ENCODE measurements around the gene CUL3.

The CUL3 gene

DNA sequence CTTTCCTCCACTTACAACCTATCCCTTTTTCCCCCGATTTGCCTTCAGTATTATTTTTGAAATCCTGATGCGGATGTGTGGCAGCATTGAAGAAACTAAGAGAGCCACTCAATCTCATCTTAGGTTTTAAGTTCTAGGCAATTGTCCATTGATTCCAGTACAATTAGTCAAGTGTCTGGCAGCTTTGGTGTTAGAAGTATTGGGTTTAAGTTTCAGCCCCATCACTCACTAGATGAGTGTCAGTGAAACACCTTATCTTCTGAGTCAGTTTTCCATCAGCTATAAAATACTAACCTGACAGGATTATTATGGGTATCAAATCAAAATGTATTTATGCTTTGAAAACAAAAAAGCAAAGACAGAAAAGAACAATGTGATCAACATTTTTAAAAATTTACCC is 16.8 kb upstream of the CUL3 start:
- TF ChIP-seq, protein P1, sequence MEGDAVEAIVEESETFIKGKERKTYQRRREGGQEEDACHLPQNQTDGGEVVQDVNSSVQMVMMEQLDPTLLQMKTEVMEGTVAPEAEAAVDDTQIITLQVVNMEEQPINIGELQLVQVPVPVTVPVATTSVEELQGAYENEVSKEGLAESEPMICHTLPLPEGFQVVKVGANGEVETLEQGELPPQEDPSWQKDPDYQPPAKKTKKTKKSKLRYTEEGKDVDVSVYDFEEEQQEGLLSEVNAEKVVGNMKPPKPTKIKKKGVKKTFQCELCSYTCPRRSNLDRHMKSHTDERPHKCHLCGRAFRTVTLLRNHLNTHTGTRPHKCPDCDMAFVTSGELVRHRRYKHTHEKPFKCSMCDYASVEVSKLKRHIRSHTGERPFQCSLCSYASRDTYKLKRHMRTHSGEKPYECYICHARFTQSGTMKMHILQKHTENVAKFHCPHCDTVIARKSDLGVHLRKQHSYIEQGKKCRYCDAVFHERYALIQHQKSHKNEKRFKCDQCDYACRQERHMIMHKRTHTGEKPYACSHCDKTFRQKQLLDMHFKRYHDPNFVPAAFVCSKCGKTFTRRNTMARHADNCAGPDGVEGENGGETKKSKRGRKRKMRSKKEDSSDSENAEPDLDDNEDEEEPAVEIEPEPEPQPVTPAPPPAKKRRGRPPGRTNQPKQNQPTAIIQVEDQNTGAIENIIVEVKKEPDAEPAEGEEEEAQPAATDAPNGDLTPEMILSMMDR (conservative IDR thresholded peaks at IDR 0.05; ENCODE audit: low read depth, low read length), result no peak
- H3K4me2 ChIP-seq, result no peak overlapping the region

DNA sequence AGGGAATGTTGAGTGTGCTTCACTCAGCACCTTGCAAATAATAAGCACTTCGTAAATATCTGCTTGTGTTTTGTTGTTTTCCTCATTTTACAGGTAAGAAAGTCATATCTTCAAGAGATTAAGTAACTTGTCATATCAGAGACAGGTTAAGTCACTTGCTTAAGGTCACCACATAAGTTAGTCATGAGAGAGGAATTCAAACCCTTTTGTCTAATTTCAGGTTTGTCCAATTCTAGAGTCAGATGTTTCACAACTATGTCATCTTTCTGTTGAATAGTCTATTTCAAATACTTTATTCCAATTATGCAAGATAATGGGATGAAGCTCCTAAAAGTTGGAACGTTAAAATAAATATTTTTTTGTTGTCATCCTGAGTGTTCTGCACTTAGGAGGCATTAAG is 13.5 kb upstream of the CUL3 start:
- Histone ChIP-seq H4K20me1 (ENCODE audit: insufficient read depth) (no peaks in the 10 kb centered on the region), H3K4me3 (IDR thresholded peaks at IDR 0.05; ENCODE audit: insufficient read depth, low read depth, low read length) (no peak overlapping the region), H3K4me2 (no peak overlapping the region)

More for the DNA sequence above, 16.8 kb upstream of the CUL3 start:
- H2AFZ ChIP-seq (ENCODE audit: low read depth), result no peak overlapping the region
- H3K9ac ChIP-seq, result no peak overlapping the region
- H3K27me3 ChIP-seq (ENCODE audit: insufficient read depth, low read depth), result no peaks in the 10 kb centered on the region
- H3K27ac ChIP-seq, result no peak overlapping the region
- no peak overlapping the region for H3K4me3 ChIP-seq (IDR thresholded peaks at IDR 0.05; ENCODE audit: insufficient read depth, low read depth, low read length)
- no peaks in the 10 kb centered on the region for H3K79me2 ChIP-seq (ENCODE audit: insufficient read depth, low read depth)
- H3K4me1 ChIP-seq (ENCODE audit: low read depth, poor library complexity, severe bottlenecking), result no peaks in the 10 kb centered on the region
- H3K36me3 ChIP-seq (ENCODE audit: insufficient read depth), result no peaks in the 10 kb centered on the region
- no peaks in the 10 kb centered on the region for H4K20me1 ChIP-seq (ENCODE audit: insufficient read depth)

DNA sequence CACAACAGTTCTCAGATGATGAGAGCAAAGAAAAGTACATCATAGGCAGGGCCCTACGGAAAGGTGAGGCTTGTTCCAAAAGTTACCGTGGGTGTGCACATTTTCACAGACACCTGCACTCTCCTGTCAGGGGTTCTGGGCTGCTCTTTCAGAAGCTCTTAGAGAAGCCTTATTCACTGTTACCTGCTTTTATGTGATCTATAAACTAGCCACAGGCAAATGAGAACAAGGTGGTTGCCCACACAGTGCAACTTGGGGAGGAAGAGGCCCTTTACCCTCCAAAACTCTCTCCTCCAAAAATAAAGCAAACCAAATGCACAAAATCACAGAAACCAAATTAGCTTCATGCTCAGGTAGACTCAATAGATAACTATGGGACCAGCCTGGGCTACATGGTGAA is 11.1 kb upstream of the CUL3 start:
- Histone ChIP-seq H3K9ac (no peak overlapping the region), H3K36me3 (ENCODE audit: insufficient read depth) (no peaks in the 10 kb centered on the region), H3K27me3 (ENCODE audit: insufficient read depth, low read depth) (no peaks in the 10 kb centered on the region), H3K4me2 (no peak overlapping the region), H3K27ac (no peak overlapping the region), H3K4me3 (IDR thresholded peaks at IDR 0.05; ENCODE audit: insufficient read depth, low read depth, low read length) (no peak overlapping the region), H3K79me2 (ENCODE audit: insufficient read depth, low read depth) (no peaks in the 10 kb centered on the region), H2AFZ (ENCODE audit: low read depth) (no peak overlapping the region), H4K20me1 (ENCODE audit: insufficient read depth) (no peaks in the 10 kb centered on the region), H3K4me1 (ENCODE audit: low read depth, poor library complexity, severe bottlenecking) (no peaks in the 10 kb centered on the region)
- TF ChIP-seq, protein P1 (conservative IDR thresholded peaks at IDR 0.05; ENCODE audit: low read depth, low read length), result no peak

More for the DNA sequence above, 13.5 kb upstream of the CUL3 start:
- no peaks in the 10 kb centered on the region for H3K36me3 ChIP-seq (ENCODE audit: insufficient read depth)
- no peaks in the 10 kb centered on the region for H3K79me2 ChIP-seq (ENCODE audit: insufficient read depth, low read depth)
- no peaks in the 10 kb centered on the region for H3K4me1 ChIP-seq (ENCODE audit: low read depth, poor library complexity, severe bottlenecking)
- no peak overlapping the region for H3K27ac ChIP-seq
- H3K9ac ChIP-seq, result no peak overlapping the region
- H2AFZ ChIP-seq (ENCODE audit: low read depth), result no peak overlapping the region
- TF ChIP-seq, protein P1 (conservative IDR thresholded peaks at IDR 0.05; ENCODE audit: low read depth, low read length), result no peak
- no peaks in the 10 kb centered on the region for H3K27me3 ChIP-seq (ENCODE audit: insufficient read depth, low read depth)

DNA sequence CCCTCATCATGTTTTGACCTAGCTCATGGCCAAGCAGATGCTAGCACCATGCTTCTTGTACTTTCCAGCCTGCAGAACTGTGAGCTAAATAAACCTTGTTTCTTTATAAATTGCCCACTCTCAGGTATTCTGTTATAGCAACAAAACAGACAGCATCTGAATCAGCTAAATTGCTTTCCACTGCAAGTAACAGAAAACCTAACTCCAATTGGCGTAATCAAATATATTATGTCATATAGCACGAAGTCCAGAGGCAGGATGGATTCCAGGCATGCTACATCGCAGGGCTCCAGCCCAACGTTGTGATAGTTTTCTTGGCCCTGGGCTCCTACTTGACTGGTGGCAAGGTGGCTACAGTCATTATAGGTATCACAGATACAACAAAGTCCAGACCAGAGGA is 10.4 kb upstream of the CUL3 start:
- Histone ChIP-seq H3K36me3 (ENCODE audit: insufficient read depth) (no peaks in the 10 kb centered on the region), H3K27me3 (ENCODE audit: insufficient read depth, low read depth) (no peaks in the 10 kb centered on the region), H3K79me2 (ENCODE audit: insufficient read depth, low read depth) (no peaks in the 10 kb centered on the region), H3K27ac (no peak overlapping the region), H3K4me1 (ENCODE audit: low read depth, poor library complexity, severe bottlenecking) (no peaks in the 10 kb centered on the region), H2AFZ (ENCODE audit: low read depth) (no peak overlapping the region), H3K9ac (no peak overlapping the region), H4K20me1 (ENCODE audit: insufficient read depth) (no peaks in the 10 kb centered on the region), H3K4me2 (no peak overlapping the region), H3K4me3 (IDR thresholded peaks at IDR 0.05; ENCODE audit: insufficient read depth, low read depth, low read length) (no peak overlapping the region)
- TF ChIP-seq, protein P1 (conservative IDR thresholded peaks at IDR 0.05; ENCODE audit: low read depth, low read length), result no peak
